Measurements from ENCODE around the gene ENTPD2. TPM values are rescaled to one million over a fixed set of nuclear protein-coding genes. Genes with fewer than 3 reads are reported as not detected.

The ENTPD2 gene
- total and polyA plus RNA-seq, 2 of the 4 experiments (the other 2 are of a cell fraction): not detected

DNA sequence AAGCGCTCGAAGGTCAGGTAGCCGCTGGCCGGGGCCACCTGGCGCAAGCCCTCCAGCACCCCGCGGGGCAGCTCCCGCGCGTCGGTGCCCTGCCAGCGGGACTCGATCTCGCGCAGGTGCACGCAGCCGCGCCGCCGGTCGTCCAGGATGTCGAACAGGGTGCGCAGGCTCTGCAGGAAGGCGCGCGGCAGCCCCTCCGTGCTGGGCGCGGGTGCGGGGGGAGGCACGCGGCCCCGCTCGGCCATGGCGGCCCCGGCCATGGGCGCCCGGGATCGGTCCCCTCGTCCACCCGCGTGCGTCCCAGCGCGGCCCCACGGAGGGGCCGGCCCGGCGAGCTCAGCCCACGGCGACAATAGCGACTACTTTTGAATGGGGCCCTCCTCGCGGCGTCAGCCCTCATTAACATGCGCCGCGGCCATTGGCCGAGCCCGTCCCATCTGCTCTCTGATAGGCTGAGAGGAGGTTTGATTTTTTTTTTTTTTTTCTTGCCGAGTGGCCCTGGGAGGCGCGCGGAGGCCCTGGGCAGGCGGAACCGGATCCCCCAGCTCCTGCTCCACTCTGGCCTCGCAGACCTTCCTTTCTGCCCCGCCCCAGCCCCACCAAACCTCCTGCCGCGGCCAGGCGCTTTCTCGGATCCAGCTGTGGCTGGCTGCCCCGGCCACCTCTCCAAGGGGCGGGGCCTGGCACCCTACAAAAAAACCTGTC lies 16.5 kb upstream of the ENTPD2 start, which contains the start of gene SAPCD2 (continued):
- TF ChIP-seq, protein P1, sequence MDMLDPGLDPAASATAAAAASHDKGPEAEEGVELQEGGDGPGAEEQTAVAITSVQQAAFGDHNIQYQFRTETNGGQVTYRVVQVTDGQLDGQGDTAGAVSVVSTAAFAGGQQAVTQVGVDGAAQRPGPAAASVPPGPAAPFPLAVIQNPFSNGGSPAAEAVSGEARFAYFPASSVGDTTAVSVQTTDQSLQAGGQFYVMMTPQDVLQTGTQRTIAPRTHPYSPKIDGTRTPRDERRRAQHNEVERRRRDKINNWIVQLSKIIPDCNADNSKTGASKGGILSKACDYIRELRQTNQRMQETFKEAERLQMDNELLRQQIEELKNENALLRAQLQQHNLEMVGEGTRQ (IDR thresholded peaks at IDR 0.05; ENCODE audit: low read depth, low read length): no peak
- TF ChIP-seq RAD21 (IDR thresholded peaks at IDR 0.05; ENCODE audit: low read length): no peak

DNA sequence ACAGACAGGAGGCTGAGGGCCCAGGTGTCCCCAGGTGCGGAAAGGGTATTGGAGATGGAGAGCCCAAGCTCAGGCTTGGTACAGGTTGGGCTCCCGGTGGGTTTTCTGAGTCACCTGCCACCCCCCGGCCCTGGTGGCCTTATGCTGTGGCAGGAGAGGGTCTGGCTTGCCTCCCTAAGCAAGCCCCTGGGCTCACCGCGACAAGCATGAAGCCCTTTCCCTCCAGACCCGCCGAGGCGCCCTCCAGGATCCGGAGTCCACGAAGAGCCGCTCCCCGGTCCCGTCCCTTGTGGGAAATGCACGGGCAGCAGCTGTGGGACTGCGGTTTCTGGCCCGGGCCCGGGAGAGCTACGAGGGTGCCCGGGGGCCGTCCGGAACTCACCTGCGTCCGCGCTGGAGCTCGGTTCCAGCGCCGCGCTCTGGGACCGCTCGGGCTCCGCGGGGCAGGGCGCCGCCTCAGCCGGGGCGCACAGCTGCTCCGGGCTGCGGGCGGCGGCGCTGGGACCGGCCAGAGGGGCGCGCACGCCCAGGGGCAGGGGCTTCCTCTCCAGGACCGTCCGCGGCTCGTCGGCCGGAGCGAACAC lies 15.7 kb upstream of the ENTPD2 start:
- no peak overlapping the region for H3K14ac ChIP-seq (replicated peaks; ENCODE audit: low read depth, low read length)
- no peaks in the 10 kb centered on the region for H3K9me3 ChIP-seq (ENCODE audit: control insufficient read depth, insufficient read depth, low read length)
- no peak overlapping the region for H3K18ac ChIP-seq (ENCODE audit: low read depth, low read length)
- H3K27ac ChIP-seq (ENCODE audit: insufficient read depth, low read length): no peak overlapping the region
- H4K5ac ChIP-seq (ENCODE audit: low read depth, low read length): no peak overlapping the region
- intact Hi-C loops (cut with micrococcal nuclease) (loop anchor here (1.0 kb wide), 1 partner anchor 17 kb away; the partner anchor contains the start of gene MAN1B1), dilution Hi-C loops (cut with HindIII; ENCODE audit: low sequenced_read_pairs, unreplicated experiment) (no loop called here), in situ Hi-C loops (cut with MboI; ENCODE audit: low sequenced_read_pairs) (no loop called here)
- ChIA-PET POLR2A (ENCODE audit: unreplicated experiment) (interaction anchor here (0.6 kb wide), 1 partner anchor 1185 kb away, joined by 3 read pairs; no protein-coding TSS in a partner anchor), CTCF (interaction anchor here (0.7 kb wide), 1 partner anchor 40 kb away, joined by 4 read pairs; no protein-coding TSS in a partner anchor)
- BruUV-seq (replicated peaks): no TSS peak
- no peak overlapping the region for H3K9ac ChIP-seq (ENCODE audit: low read depth, low read length)
- no peak overlapping the region for H3K56ac ChIP-seq (ENCODE audit: extremely low read depth, insufficient read depth, low read length)
- no peak overlapping the region for H3K23ac ChIP-seq (ENCODE audit: low read depth, low read length)
- H2BK5ac ChIP-seq (ENCODE audit: low read depth, low read length, poor library complexity, severe bottlenecking): no peak overlapping the region
- H3K36me3 ChIP-seq (ENCODE audit: control insufficient read depth, insufficient read depth, low read length): no peaks in the 10 kb centered on the region
- DNase-seq (no peak), ATAC-seq (ENCODE audit: low read depth) (peak; percentile 13)
- H4K8ac ChIP-seq (ENCODE audit: low read depth in 2 of 2, low read length in 2 of 2): no peak overlapping the region
- H3K27me3 ChIP-seq (ENCODE audit: control insufficient read depth, insufficient read depth, low read length): no peaks in the 10 kb centered on the region; the same call in 1 of the 2 replicates
- no peak overlapping the region for H2BK20ac ChIP-seq (ENCODE audit: low read depth, low read length)
- no peak overlapping the region for H2AK5ac ChIP-seq (ENCODE audit: low read depth, low read length)
- H3K4me1 ChIP-seq (ENCODE audit: control insufficient read depth, insufficient read depth, low read length): peaks cover 3% of the 10 kb centered on the region; the same call in 1 of the 2 replicates
- H2AFZ ChIP-seq (replicated peaks; ENCODE audit: low read length, poor library complexity): peak overlapping the region; percentile 77
- H3K4me3 ChIP-seq (ENCODE audit: insufficient read depth, low read depth, low read length): peak overlapping the region; percentile 53; the same call in 1 of the 2 replicates
- peaks cover 2 to 11% of the 10 kb centered on the region in 2 experiments for H3K79me1 ChIP-seq (ENCODE audit: low read depth in 1 of 2, low read length in 2 of 2)
- H3K4me2 ChIP-seq (ENCODE audit: low read depth, low read length): peak overlapping the region; percentile 29
- no peak overlapping the region for H3K4ac ChIP-seq (ENCODE audit: low read depth, low read length)
- H4K91ac ChIP-seq (ENCODE audit: insufficient read depth, low read depth, low read length): no peak overlapping the region
- H3K9me1 ChIP-seq (ENCODE audit: insufficient read depth, low read length): no peaks in the 10 kb centered on the region
- no peak overlapping the region for H2BK15ac ChIP-seq (ENCODE audit: low read depth, low read length)
- no peak for TF ChIP-seq POLR2A (IDR thresholded peaks at IDR 0.05; ENCODE audit: low read depth, low read length)
- TF ChIP-seq CEBPB (IDR thresholded peaks at IDR 0.05; ENCODE audit: low read depth, low read length): no peak
- TF ChIP-seq, protein P2, sequence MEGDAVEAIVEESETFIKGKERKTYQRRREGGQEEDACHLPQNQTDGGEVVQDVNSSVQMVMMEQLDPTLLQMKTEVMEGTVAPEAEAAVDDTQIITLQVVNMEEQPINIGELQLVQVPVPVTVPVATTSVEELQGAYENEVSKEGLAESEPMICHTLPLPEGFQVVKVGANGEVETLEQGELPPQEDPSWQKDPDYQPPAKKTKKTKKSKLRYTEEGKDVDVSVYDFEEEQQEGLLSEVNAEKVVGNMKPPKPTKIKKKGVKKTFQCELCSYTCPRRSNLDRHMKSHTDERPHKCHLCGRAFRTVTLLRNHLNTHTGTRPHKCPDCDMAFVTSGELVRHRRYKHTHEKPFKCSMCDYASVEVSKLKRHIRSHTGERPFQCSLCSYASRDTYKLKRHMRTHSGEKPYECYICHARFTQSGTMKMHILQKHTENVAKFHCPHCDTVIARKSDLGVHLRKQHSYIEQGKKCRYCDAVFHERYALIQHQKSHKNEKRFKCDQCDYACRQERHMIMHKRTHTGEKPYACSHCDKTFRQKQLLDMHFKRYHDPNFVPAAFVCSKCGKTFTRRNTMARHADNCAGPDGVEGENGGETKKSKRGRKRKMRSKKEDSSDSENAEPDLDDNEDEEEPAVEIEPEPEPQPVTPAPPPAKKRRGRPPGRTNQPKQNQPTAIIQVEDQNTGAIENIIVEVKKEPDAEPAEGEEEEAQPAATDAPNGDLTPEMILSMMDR (conservative IDR thresholded peaks at IDR 0.05; ENCODE audit: low read depth, low read length): no peak
- TF ChIP-seq, protein P1 (IDR thresholded peaks at IDR 0.05; ENCODE audit: low read depth, low read length): no peak
- TF ChIP-seq NFE2L2 (IDR thresholded peaks at IDR 0.05; ENCODE audit: low read depth, low read length): no peak
- TF ChIP-seq RFX5 (IDR thresholded peaks at IDR 0.05; ENCODE audit: low read depth, low read length): no peak
- no peak for TF ChIP-seq RCOR1 (IDR thresholded peaks at IDR 0.05; ENCODE audit: insufficient replicate concordance, low read length)
- peak overlapping the region; percentile 42 for H2AK9ac ChIP-seq (replicated peaks; ENCODE audit: low read depth, low read length, poor library complexity)
- no peak overlapping the region for H2BK120ac ChIP-seq (ENCODE audit: low read depth, low read length)
- no peaks in the 10 kb centered on the region for H4K20me1 ChIP-seq (ENCODE audit: insufficient read depth, low read length)
- WGBS, 2 experiments (ENCODE audit: extremely low coverage in 2 of 2, insufficient read length in 1 of 2): 6% methylated on average over 19 of the region's 52 CpGs; no CpG with 5 or more reads in 1 of the 2 experiments

Measured in IMR-90 (cell line).